ENCODE measurements around the gene TBPL1. TPM values are rescaled to one million over a fixed set of nuclear protein-coding genes. Genes with fewer than 3 reads are reported as not detected.

TBPL1 gene
- total and polyA plus RNA-seq, 10 of the 15 experiments (the other 5 are each of a cell fraction or from before 2014, with no cell fraction given): 34.6 to 71.2 (median 43.0) TPM

- H3K27ac ChIP-seq (ENCODE audit: control insufficient read depth, insufficient read depth): no peak overlapping the region
- no peaks in the 10 kb centered on the region for H3K4me1 ChIP-seq (ENCODE audit: control insufficient read depth, insufficient read depth, low read length)
- no peaks in the 10 kb centered on the region for H3K27me3 ChIP-seq (replicated peaks in 1 of 2; ENCODE audit: control insufficient read depth in 2 of 2, insufficient read depth in 2 of 2, low read length in 1 of 2)
- H3K4me3 ChIP-seq: no peak overlapping the region
- ChIA-PET SMC1A (ENCODE audit: uncharacterized antibody, unreplicated experiment) (interaction anchor here (0.6 to 8.5 kb wide), 33 partner anchors 8 to 1325 kb away, joined by 3 to 187 read pairs (median 5); no protein-coding TSS in a partner anchor), CTCF (interaction anchor here (0.5 to 8.5 kb wide), 63 partner anchors 9 to 1016 kb away, joined by 3 to 276 read pairs (median 5); partner anchors contain the start of gene SLC2A12), RAD21 (ENCODE audit: unreplicated experiment) (interaction anchor here (0.5 to 5.3 kb wide), 24 partner anchors 8 to 1017 kb away, joined by 3 to 133 read pairs (median 5); partner anchors contain the start of gene TBPL1), POLR2A (no interaction called here)
- DNase-seq (ENCODE audit: low read depth, low spot score): peak; percentile 33
- no peak overlapping the region for H3K4me2 ChIP-seq (ENCODE audit: control insufficient read depth, insufficient read depth)
- no peaks in the 10 kb centered on the region for H3K36me3 ChIP-seq (ENCODE audit: control insufficient read depth in 2 of 2, insufficient read depth in 2 of 2, low read length in 1 of 2)
- no peaks in the 10 kb centered on the region for H3K79me2 ChIP-seq (ENCODE audit: control insufficient read depth, insufficient read depth, low read length)
- 30% methylated on average over 6 of the region's 6 CpGs for WGBS (ENCODE audit: insufficient coverage, insufficient replicate concordance, low lambda C conversion rate, missing lambda C conversion rate)
- no peaks in the 10 kb centered on the region for H3K9me3 ChIP-seq (replicated peaks; ENCODE audit: control insufficient read depth, insufficient read depth, low read length)
- in situ Hi-C loops (cut with MboI): loop anchor here (5.0 to 10.0 kb wide), 2 partner anchors 141 to 173 kb away; no protein-coding TSS in a partner anchor
- no TSS peak for BruUV-seq (replicated peaks)
- ATAC-seq: peak; percentile 93
- H2AFZ ChIP-seq (ENCODE audit: control insufficient read depth, low read depth, low read length): no peak overlapping the region
- no peaks in the 10 kb centered on the region for H4K20me1 ChIP-seq (ENCODE audit: control insufficient read depth, insufficient read depth)
- FAIRE-seq: peak; percentile 95
- intact Hi-C loops (cut with micrococcal nuclease; ENCODE audit: unreplicated experiment): loop anchor here (1.0 to 2.0 kb wide), 3 partner anchors 49 to 173 kb away; no protein-coding TSS in a partner anchor
- no peak overlapping the region for H3K9ac ChIP-seq (ENCODE audit: control insufficient read depth, insufficient read depth, low read length)
- TF ChIP-seq WRNIP1 (IDR thresholded peaks at IDR 0.05; ENCODE audit: borderline replicate concordance, low read depth, low read length) (no peak), DPF2 (IDR thresholded peaks at IDR 0.05) (no peak), STAT3 (IDR thresholded peaks at IDR 0.05; ENCODE audit: low read depth, low read length) (no peak), USF2 (IDR thresholded peaks at IDR 0.05; ENCODE audit: borderline replicate concordance, low read depth, low read length) (no peak), CEBPB (IDR thresholded peaks at IDR 0.05; ENCODE audit: borderline replicate concordance in 1 of 2, low read depth in 2 of 2, low read length in 2 of 2) (no peak), IRF3 (IDR thresholded peaks at IDR 0.05) (no peak), TCF12 (IDR thresholded peaks at IDR 0.05; ENCODE audit: low read depth, low read length) (no peak), NR2C1 (IDR thresholded peaks at IDR 0.05) (no peak), CTCF (IDR thresholded peaks at IDR 0.05 in 2 of 3, conservative IDR thresholded peaks at IDR 0.05 in 1 of 3; ENCODE audit: control insufficient read depth in 2 of 3, extremely low read depth in 1 of 3, insufficient read depth in 1 of 3, low read depth in 3 of 3, low read length in 3 of 3) (peak; percentile 78 to 93 (median 82)), SKIL (IDR thresholded peaks at IDR 0.05; ENCODE audit: low read depth, poor library complexity, severe bottlenecking) (no peak), ZNF687 (IDR thresholded peaks at IDR 0.05) (no peak), CBX5 (IDR thresholded peaks at IDR 0.05; ENCODE audit: low read depth) (no peak)
Observed at GRCh38 chr6:133923938-133924593, 29.0 kb upstream of the TBPL1 start.
